Effector CD8-positive, alpha-beta T cell (primary cell): ENCODE results near the gene RRP1B.
"Not testable (repeated sequence)": the region's sequence is repeated elsewhere in the genome, so short reads cannot be mapped to it uniquely, and the experiment has no call there.

Experiments
- DNase-seq: peaks from one replicate; lab custom pipeline; 2025; lab: John Stamatoyannopoulos, UW

Gene RRP1B

GRCh38 chr21:43697758-43698643, 38.6 kb downstream of the RRP1B start:
- DNase-seq, result no peak

- not testable (repeated sequence) for DNase-seq
These were observed 40.1 kb downstream of the RRP1B start for GRCh38 chr21:43699492-43699777.

- no peak for DNase-seq
These were observed 40.7 kb downstream of the RRP1B start for GRCh38 chr21:43699933-43700599.

- DNase-seq, result no peak
These were observed 42.8 kb downstream of the RRP1B start for GRCh38 chr21:43701936-43702784.

GRCh38 chr21:43702785-43703034, 43.4 kb downstream of the RRP1B start:
- no peak for DNase-seq

- no peak for DNase-seq
These were observed 43.9 kb downstream of the RRP1B start for GRCh38 chr21:43703035-43703880.

GRCh38 chr21:43707462-43707861, 48.1 kb downstream of the RRP1B start:
- no peak for DNase-seq

- no peak for DNase-seq
These were observed 49.5 kb downstream of the RRP1B start for GRCh38 chr21:43708745-43709381.

- no peak for DNase-seq
These were observed 53.0 kb downstream of the RRP1B start for GRCh38 chr21:43712268-43712942.

GRCh38 chr21:43713123-43713522, 53.8 kb downstream of the RRP1B start:
- not testable (repeated sequence) for DNase-seq

GRCh38 chr21:43716376-43717165, 57.2 kb downstream of the RRP1B start:
- DNase-seq, result no peak

GRCh38 chr21:43717166-43717853, 58.0 kb downstream of the RRP1B start:
- no peak for DNase-seq

- DNase-seq, result no peak
These were observed 58.9 kb downstream of the RRP1B start for GRCh38 chr21:43717967-43718871.

- DNase-seq, result peak; percentile 52
These were observed 59.8 kb downstream of the RRP1B start, which contains the start of gene PDXK for GRCh38 chr21:43718872-43719747. TSS of gene PDXK (plus strand) at chr21:43719129. CDS start at chr21:43719295, 166 bp downstream.

GRCh38 chr21:43719748-43720538, 60.6 kb downstream of the RRP1B start:
- no peak for DNase-seq

- DNase-seq, result no peak
These were observed 61.3 kb downstream of the RRP1B start for GRCh38 chr21:43720539-43721166.
